ACHN (cell line): ENCODE measurements around the gene TBRG1.

Experiments used
- DNase-seq: peaks from one replicate; pipeline ENCODE4 v3.0.0-alpha.2; 2015
- in situ Hi-C: cut with HindIII; loops from 2 replicates; pipeline ENCODE4 v1.10.0; 2017; ENCODE audit warnings: low sequenced_read_pairs, low pct_ligation_motif_present, low pct_unique_long_range_greater_than_20kb

TBRG1 gene

GRCh38 chr11:124646148-124646547 is 23.5 kb downstream of the TBRG1 start:
- in situ Hi-C loops, result no loop called here
- DNase-seq, result no peak

GRCh38 chr11:124648610-124649009 is 25.9 kb downstream of the TBRG1 start:
- DNase-seq, result no peak
- in situ Hi-C loops, result no loop called here

- DNase-seq, result no peak
- in situ Hi-C loops, result no loop called here
These were observed 34.3 kb downstream of the TBRG1 start for GRCh38 chr11:124656774-124657630.

GRCh38 chr11:124657904-124658303 is 35.2 kb downstream of the TBRG1 start:
- in situ Hi-C loops, result no loop called here

GRCh38 chr11:124658501-124658900 is 35.8 kb downstream of the TBRG1 start:
- in situ Hi-C loops, result no loop called here
- DNase-seq, result no peak

More at GRCh38 chr11:124657904-124658303, 35.2 kb downstream of the TBRG1 start:
- no peak for DNase-seq

- DNase-seq, result no peak
- in situ Hi-C loops, result no loop called here
These were observed 36.3 kb downstream of the TBRG1 start for GRCh38 chr11:124658986-124659385.

GRCh38 chr11:124661553-124661952 is 38.9 kb downstream of the TBRG1 start:
- in situ Hi-C loops, result no loop called here
- no peak for DNase-seq

- in situ Hi-C loops, result no loop called here
- no peak for DNase-seq
These were observed 39.4 kb downstream of the TBRG1 start for GRCh38 chr11:124662106-124662505.

GRCh38 chr11:124663861-124664260 is 41.2 kb downstream of the TBRG1 start:
- DNase-seq, result no peak
- in situ Hi-C loops, result no loop called here

- DNase-seq, result no peak
- in situ Hi-C loops, result no loop called here
These were observed 44.9 kb downstream of the TBRG1 start for GRCh38 chr11:124667601-124668000.

- in situ Hi-C loops, result no loop called here
- peak; percentile 47 for DNase-seq
These were observed 46.5 kb downstream of the TBRG1 start for GRCh38 chr11:124669193-124669592.

GRCh38 chr11:124670732-124671131 is 48.1 kb downstream of the TBRG1 start:
- in situ Hi-C loops, result no loop called here
- no peak for DNase-seq

GRCh38 chr11:124672536-124673215 is 50.0 kb downstream of the TBRG1 start:
- DNase-seq, result no peak
- in situ Hi-C loops, result no loop called here

GRCh38 chr11:124673333-124674167 is 50.9 kb downstream of the TBRG1 start, which contains the start of the genes SIAE and SPA17:
SIAE (minus strand) TSS chr11:124673739; CDS start chr11:124673708, 31 bp downstream.
SPA17 (plus strand) TSS chr11:124673904; CDS start chr11:124675265, 1,361 bp downstream.
- DNase-seq, result peak; percentile 86
- in situ Hi-C loops, result no loop called here

GRCh38 chr11:124674168-124674517 is 51.5 kb downstream of the TBRG1 start:
- in situ Hi-C loops, result no loop called here
- no peak for DNase-seq

GRCh38 chr11:124674571-124674970 is 51.9 kb downstream of the TBRG1 start:
- in situ Hi-C loops, result no loop called here
- DNase-seq, result no peak

- in situ Hi-C loops, result no loop called here
- no peak for DNase-seq
These were observed 53.7 kb downstream of the TBRG1 start for GRCh38 chr11:124676386-124676785.

- in situ Hi-C loops, result no loop called here
- no peak for DNase-seq
These were observed 55.8 kb downstream of the TBRG1 start for GRCh38 chr11:124678416-124678815.

GRCh38 chr11:124681421-124681820 is 58.8 kb downstream of the TBRG1 start:
- in situ Hi-C loops, result no loop called here
- DNase-seq, result no peak
